Coronary artery (tissue), 2 donors: ENCODE results near the gene KCNMA1.

Source experiments
- DNase-seq: peaks from one replicate; pipeline ENCODE4 v3.0.0-alpha.2; 2017; ENCODE audit warnings: low spot score
- H3K27ac ChIP-seq, 2 donors: fragments of 200-600 bp; sonication (generic); one replicate each; pipeline ENCODE4 v1.5.1; 2016 to 2019
- H3K4me3 ChIP-seq: fragments of 200-600 bp; sonication (generic); 2 replicates; pipeline ENCODE4 v1.5.1; 2016; ENCODE audit warnings: mild to moderate bottlenecking, moderate library complexity
- CTCF ChIP-seq: fragments of 200-600 bp; sonication (generic); IDR thresholded peaks from one replicate; pipeline ENCODE4 v1.5.1; 2019; ENCODE audit warnings: antibody characterized with exemption

The KCNMA1 gene

GRCh38 chr10:77368006-77368405 lies 269.6 kb downstream of the KCNMA1 start:
- H3K4me3 ChIP-seq, result no peak overlapping the region
- H3K27ac ChIP-seq, result no peak overlapping the region
- no peak for DNase-seq
- TF ChIP-seq CTCF, result no peak

DNA sequence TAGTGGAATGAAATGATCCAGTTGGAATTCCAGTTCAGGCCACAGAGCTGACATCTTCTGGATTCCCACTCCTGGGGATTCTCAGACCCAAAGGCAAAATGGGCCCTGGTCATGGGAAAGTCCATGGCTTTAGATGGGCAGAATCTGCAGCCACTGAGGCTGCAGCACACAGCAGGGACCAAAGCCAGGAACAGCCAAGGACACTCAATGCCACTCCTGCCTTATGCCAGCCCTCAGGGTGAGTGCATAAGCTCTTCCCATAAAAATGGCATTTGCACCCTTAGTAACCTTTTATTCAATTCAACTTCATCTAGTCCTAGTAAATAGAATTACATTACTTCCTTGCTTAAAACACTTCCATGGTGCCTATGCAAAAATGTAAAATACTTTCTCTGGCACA lies 274.4 kb downstream of the KCNMA1 start:
- no peak for TF ChIP-seq CTCF
- H3K4me3 ChIP-seq, result no peak overlapping the region
- DNase-seq, result no peak
- no peak overlapping the region for H3K27ac ChIP-seq

- no peak overlapping the region for H3K27ac ChIP-seq
- H3K4me3 ChIP-seq, result no peak overlapping the region
- TF ChIP-seq CTCF, result no peak
- no peak for DNase-seq
Observed at GRCh38 chr10:77361831-77362230, 275.8 kb downstream of the KCNMA1 start.

- DNase-seq, result no peak
- Histone ChIP-seq H3K4me3 (no peak overlapping the region), H3K27ac (no peak overlapping the region)
- no peak for TF ChIP-seq CTCF
Observed at GRCh38 chr10:77361426-77361825, 276.2 kb downstream of the KCNMA1 start.

DNA sequence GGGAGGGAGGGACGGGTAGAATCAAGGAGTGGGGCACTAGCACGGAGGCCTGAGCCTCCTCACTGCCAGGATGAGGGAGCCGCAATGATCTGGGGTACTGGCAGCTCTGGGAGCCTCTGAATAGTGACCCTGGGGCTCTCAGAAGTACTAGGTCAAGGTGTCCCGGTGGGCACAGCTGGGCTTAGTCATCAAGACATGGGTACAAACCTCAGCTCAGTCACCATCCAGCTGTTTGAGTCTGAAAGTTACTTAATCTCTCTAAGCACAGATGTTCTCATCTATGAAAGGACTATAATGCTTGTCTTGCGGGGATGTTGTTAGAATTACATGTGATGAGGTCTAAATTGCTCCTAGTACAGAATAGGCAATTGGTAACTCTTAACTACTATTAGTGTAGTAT lies 276.8 kb downstream of the KCNMA1 start:
- no peak for DNase-seq
- H3K27ac ChIP-seq, result no peak overlapping the region
- H3K4me3 ChIP-seq, result no peak overlapping the region
- no peak for TF ChIP-seq CTCF

DNA sequence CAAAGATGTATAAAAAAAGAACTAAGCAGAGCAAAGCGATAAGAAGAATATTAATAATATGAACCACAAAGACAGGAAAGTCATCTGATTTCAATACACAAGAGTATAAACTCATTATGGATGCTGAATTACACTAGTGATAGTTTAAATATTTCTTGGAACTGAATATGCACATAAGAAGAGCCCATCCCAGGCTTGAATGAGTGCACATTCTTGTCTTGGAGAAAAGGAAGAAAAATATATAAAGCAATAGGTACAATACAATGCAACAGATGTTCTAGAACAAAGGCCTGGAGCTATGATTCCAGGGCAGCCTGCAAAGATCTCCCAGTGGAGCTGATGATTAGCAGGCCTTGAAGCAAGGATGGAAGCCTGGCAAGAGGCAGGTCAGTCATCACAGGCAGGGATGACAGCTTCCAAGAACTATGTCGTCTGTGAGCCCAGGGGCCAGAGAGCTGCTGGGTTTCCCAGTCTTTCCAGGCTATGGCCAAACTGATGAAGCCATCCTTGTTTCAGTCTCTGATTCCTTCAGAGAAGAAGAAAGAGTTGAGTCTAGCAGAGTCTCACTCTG lies 277.6 kb downstream of the KCNMA1 start:
- no peak for TF ChIP-seq CTCF
- H3K27ac ChIP-seq, result no peak overlapping the region
- DNase-seq, result no peak
- no peak overlapping the region for H3K4me3 ChIP-seq

DNA sequence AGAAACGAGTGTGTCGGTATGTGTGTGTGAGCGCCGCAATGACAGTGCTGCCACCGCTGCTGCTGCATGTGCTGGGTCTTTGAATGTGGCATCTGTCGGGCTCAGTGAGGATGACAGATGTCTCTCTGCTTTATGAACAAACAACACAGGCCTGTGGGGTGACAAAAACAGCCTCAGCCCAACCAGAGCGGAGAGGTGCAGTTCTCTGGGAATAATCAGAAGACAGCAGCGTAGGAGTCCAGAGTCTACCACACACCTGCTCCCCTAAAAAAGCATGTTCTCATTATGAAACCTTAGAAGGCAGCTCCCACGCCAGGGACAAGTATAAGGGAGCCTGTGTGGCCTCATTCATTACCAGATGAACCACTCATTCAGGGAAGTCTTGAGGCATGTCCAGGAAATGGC lies 278.3 kb downstream of the KCNMA1 start:
- Histone ChIP-seq H3K27ac (no peak overlapping the region), H3K4me3 (no peak overlapping the region)
- DNase-seq, result no peak
- no peak for TF ChIP-seq CTCF
